SHP77 (cell line): ENCODE measurements around the gene OSBPL9.

Experiments used
- DNase-seq, 2 experiments: peaks; one replicate each; lab custom pipeline; 2025; lab: John Stamatoyannopoulos, UW

OSBPL9 gene

DNA sequence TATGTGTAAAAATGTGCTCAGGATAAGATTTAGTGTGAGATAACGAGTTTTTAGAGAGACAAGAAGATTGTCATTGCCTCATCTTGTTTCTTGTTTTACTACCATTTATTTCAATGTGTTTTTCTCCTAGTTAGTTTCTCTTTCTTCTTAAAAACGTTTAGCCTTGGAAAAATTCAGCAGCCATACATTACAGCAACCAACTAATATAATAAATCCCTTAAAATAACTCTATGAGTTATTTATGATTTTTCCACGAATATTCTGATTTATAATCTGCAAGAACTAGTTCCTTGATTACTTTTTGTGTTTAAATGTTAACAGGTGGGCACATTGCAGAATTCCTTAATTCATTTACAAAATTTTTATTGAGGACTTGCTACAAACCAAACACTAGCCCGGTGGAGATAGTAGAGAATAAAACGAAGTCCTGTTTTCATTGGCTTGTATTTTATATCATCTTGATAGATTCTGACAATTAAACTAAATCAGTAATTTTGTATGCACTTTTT is 118.9 kb downstream of the OSBPL9 start:
- DNase-seq = no peak

DNA sequence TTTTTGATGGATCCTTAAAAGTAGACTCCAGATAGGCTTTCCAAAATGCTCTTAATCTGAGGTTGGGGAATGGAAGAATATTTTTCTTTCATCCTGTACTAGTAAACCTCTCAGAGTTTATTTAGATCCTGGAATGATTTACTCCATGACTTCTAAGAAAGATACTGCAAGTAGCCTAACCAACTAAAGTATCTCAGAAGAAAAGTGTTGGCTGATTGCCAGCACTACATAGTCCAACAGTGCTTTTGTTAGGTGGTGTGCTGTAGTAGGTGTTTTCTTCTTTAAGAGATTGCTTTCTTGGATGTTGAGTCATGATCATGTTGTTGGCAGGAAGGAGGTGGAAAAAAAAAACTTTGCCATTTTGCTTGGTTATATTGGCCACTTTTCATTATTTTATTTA is 119.8 kb downstream of the OSBPL9 start:
- DNase-seq = no peak

DNA sequence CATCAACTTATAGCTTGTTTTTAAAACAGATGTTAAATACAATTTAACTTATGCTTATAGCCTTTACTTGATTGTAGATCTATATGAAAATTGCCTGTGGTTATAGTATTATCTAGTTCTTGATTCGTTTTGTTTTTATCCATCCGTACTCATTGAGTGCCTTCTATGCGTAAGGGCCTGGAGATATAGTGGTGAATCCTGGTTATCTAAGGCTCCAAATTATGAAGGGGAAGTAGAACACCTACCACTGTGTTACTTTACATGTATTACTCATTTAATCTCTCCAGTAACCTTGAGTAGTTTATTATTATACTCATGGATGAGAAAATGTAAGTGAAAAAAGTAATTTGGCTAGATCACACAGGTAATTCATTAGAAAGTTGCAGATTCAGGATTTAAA is 121.8 kb downstream of the OSBPL9 start:
- no peak for DNase-seq

DNA sequence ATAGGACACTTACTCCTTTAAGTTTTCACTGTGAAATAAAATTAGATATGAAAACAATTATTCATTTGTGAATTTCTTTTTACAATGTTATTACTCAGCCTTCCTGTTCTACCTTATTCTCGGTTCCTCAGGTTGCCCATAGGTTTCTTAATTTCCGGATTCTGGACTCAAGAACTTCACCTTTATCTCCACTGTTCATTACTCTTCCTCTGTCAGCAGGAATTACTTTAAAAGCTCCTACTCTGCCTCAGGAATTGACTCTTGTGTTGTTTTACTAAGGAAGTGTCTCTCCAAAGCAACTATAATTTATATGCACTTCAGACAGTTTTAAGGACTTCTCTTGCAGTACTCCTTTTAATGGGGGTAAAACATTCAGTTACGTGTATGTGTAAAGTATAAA is 123.8 kb downstream of the OSBPL9 start:
- DNase-seq = no peak

DNA sequence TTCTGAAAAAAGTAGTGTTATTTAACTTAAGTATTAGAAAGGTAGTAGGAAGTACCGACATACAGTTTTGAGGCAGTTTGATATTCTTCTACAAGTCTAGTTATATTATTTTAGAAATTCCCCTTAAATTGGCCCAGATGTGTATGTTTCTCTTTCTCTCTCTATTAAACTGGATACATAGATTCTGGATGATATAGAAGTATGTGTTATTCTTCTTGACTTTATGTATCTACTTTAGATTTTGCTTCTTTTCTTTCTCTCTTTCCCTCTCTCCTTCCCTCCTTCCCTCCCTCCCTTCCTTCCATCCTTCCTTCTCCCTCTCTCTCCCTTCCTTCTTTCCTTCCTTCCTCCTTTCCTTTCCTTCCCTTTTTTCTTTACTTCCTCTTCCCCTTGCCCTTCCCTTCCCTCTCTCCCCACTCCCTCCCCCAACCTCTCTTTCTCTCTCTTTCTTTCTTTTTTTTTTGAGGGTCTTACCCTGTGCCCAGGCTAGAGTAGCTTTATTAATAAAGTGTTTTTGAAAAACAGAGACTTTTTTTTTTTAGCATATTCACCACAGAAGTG is 124.3 kb downstream of the OSBPL9 start:
- DNase-seq = no peak

DNA sequence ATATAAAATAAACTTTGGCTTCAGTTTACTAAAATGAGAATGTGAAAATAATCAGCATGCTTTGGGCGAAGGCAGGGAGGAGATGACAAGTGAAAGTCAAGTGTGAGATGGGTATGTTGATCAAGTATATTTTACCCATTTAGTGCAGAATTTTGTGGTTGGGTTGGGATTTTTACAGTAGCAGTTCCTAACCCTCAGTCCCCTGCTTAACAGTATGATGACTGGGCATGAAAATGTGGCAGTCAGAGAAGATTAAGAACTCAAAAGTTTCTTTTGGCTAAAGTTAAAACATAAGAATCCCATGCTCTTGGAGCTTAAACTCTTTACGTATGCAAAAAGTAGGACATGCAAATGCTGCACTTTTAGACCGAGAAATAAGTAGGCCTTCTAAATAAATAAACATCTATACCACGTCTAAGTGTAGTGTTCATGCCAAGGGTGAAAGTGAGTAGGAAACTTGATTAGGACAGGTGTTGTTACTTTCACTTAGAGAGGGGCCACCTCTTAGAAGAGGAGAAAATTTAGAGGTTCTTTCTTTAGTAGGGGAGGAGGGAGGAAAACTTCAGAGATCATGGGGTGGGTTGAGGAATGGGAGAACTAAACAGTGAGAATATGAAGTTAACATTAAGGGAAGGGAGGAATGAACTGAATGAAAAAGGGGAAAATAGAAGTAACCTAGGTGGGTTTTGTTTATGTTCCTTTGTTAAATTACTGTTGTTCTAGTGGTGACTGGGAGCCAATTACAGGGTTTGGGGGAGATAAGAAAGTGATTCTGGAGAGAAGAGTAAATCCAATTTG is 127.8 kb downstream of the OSBPL9 start:
- no peak for DNase-seq

DNA sequence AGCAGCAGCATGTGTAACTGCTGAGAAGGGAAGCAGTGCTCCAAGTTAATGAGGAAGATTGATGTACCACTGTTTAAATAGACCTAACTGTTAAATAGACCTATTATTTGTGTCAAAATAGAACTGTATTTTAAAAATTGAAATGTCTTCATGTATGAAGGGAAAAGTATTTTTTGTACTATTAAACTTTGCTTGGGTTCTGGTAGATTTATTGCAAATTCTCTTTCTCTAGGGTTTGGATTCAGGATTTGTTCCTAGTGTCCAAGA is 128.3 kb downstream of the OSBPL9 start:
- DNase-seq = no peak

DNA sequence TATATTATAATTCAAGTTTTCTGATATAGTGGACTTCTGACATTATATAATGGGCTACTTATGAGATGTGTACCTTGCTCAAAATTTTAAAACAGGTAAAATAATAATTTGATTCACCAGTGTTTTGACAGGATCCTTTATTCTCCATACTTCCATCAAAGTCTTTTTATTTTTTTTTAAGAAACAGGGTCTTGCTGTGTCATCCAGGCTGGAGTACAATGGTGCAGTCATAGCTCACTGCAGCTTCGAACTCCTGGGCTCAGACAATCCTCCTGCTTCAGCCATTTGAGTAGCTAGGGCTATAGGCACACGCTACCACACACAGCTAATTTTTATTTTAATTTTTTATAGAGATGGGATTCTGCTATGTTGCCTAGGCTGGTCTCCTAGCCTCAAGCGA is 132.3 kb downstream of the OSBPL9 start:
- DNase-seq = no peak

DNA sequence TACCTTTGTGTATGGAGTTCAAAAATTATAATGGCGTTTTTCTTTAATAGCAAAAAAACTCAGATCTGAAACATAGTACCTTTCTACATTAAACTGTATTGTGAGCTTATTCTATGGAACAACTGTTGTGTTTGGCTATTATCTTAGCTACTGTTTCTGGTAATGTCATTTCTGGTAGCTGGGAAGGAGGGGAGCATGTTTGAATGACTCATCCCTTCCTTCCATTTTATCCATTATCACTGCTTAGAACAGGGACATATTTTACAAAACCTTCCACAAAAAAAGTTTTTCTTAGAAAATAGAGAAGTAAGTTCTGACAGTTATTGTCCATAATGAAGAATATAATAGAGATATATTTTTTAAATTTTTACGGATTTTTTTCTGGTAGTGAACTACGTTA is 133.3 kb downstream of the OSBPL9 start:
- DNase-seq = no peak

DNA sequence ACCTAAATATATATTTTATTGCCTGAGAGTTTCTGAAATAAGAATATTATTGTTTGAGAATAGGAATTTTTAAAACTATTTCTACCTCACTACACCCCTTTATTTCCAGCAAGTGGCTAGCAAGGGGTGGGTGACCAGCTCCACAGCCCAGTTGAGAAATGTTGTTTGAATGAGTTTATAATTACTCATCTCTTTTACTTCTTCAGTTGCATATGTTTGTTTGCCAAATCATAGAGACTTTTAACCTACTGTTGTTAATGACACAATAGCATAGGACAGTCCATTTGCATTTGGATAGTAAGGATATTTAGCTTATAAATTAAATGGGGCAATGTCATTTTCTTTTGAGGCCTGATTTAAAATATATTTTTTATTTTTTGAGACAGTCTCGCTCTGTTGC is 133.8 kb downstream of the OSBPL9 start:
- no peak for DNase-seq

DNA sequence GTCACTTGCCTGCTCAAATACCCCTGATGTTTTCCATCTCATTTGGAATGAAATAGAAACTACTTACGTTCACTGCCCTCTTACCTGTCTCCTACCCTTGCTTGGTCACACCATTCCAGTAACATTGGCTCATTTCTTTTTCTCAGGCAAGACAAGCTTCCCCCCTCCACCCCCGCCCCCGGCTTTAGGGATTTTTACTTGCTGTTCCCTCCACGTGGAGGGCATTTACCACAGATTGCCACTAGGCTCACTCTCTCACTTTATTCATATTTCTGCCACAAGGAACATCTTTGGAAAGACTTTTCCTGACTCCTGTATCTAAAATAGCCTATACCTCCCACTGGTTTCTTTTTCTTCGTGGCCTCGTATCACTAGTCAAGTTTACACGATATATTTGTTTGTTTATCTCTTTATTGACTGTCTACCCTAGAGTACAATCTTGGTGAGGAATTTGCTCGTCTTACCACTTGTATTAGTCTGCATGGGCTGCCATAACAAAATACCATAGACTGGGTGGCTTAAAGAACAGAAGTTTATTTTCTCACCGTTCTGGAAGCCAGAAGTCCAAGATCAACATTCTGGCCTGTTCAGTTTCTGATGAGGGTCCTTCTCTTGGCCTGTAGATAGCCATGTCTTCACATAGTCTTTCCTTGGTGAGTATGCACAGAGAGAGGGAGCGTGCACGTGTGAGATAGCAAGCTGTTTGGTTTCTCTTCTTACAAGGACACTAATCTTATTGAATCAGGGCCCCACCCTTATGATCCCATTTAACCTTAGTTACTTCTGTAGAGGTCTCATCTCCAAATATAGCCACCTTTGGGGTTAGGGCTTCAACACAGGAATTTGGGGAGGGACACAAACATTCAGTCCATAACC is 135.4 kb downstream of the OSBPL9 start:
- DNase-seq = no peak

DNA sequence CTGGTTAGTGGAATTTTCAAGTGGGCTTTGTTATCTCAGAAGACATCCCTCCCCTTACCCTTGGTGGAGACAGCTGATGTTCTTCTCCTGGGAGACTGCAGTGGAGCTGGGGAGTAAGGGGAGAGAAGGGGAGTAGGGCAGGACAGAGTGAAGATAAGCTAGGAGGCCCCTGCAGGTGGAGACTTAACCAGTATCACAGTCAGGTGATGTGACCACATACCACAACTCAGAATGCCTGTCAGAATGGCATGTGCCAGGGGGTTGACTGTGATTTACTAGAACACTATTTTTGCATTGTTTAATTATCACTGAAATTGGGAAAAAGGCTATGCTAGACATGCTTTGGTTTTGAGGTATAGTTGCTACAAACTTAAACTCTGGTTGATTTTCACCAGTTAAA is 137.1 kb downstream of the OSBPL9 start:
- no peak for DNase-seq

DNA sequence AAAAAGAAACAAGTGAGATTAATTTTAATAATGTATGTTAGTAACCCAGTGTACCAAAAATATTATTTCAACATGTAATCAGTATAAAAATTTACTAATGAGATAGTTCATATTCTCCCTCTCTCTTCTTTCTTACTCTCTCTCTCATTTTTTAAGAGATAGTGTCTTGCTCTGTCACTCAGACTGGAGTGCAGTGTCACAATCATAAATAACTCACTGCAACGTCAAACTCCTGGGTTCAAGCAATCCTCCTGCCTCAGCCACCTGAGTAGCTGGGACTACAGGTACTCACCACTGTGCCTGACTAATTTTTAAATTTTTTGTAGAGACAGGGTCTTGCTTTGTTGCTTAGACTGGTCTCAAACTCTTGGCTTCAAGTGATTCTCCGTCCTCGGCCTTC is 137.8 kb downstream of the OSBPL9 start:
- no peak for DNase-seq

DNA sequence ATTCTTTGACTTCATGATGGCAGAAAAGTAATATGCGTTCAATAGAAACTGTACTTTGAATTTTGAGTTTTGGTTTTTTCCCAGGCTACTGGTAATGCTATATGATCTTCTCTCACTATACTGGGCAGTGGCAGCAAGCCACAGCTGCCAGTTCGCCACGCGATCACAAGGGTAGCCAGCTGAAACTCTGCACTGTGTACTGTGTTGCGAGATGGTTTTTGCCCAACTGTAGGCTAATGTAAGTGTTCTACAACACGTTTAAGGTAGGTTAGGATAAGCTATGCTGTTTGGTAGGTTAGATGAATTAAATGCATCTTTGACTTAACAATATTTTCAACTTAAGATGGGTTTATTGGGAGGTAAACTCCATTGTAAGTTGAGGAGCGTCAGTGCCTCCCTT is 138.5 kb downstream of the OSBPL9 start:
- no peak for DNase-seq

DNA sequence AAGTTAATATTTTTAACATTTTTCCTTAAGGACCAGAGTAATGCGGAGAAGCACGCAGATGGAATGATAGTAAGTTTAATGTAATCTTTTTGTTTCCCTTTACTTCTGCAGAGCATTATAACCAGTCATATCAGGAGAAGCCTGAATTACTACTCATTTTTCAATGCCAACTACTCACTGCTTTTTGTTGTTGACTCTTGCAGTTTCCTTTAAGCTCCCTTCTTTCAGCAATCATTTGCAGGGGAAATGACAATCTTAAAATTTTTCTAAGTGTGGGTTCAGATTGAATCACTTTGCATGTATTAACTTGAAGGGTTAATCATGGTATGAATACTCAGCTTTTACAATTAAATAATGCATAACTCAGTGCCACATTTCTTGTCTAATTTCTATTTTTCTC is 139.4 kb downstream of the OSBPL9 start:
- no peak for DNase-seq

DNA sequence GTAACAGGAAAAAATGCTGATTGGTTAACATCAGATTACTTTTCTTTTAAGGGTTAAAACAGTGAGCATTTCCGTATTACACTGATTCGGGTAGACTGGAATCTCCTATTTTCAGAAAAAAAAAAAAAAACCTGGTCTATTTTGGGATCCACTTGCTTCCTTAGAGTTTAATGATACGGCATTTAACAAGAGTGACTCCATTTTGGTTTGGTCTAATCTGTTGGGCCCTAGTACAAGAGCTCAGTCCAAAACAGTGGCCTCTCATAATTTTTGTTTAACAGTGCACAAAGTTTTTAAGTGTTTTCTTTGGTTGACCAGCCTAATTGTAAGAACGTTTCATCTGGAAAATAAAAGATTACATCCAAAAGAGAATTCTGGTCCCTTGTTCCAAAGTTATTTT is 141.4 kb downstream of the OSBPL9 start:
- DNase-seq = no peak

DNA sequence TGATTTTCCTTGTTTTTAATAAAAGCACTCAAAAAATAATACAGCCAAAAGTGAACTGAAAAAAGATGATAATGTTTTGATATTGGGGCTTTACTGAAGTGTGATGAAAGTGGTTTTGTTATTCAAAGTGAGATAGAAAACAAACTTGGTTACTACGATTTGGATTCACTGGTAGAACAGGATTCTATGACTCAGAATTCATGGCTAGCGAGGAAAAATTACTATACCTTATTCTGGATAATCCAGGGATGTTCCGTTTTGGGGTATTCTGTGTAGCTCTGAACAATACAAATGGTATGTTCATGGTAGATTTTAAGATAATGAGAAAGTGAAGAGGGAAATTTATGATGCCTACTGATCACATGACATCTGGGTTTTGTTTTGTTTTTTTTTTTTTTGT is 144.0 kb downstream of the OSBPL9 start:
- no peak for DNase-seq

DNA sequence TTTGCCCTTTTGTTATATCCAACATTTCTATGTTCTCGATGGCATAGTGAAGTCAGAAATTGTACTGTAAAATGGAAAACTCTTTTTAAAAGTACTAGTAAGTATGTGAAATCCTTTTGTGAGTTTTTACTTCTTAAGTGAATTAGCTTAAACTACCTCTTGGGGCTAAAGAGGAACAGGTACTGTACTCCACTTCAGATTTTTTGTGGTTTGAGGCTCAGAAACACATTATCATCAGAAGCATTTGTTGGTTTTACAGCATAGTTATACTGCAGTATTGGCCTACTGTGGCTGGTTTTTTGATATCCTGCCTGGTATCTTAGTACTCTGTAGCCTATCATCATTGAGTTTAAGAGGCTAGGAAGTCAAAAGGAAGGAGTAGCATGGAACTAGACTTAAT is 144.5 kb downstream of the OSBPL9 start:
- no peak for DNase-seq

DNA sequence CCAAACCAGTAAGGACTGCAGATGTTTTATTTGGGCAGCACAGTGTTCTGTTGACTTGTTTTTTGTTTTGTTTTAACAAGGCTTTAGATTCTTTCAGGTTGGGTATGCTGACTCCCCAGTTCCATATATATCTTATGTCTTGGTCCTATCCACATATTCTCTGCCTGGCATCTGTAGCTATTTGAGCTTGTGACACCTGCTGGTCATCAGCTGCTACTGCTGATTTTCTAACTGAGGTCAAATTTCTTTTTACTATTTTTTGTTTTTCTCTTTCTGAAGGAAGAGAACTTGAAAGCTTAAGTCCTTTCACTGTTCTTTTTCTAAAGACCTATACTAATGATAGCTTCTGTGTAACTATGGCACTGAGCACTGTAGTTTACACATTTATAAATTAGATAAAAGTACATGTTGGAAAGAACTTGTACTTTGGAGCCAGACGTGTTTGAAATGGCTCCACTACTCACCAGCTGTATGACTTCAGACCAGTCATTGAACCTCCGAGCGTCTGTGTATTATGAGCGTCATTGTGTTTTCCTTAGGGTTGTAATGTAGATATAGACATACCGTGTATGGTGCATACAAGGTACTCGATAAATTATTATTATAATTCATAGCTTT is 152.2 kb downstream of the OSBPL9 start:
- peak; percentile 45 to 48 for DNase-seq

DNA sequence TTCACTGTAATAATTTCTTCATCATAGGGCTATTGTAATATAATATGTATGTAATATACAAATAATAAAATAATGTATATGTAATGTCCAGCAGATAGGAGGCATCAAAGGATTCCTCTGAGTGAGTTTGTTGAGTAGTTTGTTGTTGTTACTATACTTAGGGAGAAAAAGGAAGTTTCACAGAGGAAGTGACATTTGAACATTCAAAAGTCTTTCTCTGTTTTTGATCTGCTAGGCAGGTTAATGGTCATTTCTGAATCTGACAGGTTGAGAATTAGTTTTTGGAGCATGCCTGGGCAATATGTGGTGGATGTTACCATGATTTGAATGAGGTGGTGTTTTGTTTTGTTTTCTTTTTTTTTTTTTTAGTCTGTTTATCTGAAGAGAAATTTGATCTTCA is 159.5 kb downstream of the OSBPL9 start:
- no peak for DNase-seq

DNA sequence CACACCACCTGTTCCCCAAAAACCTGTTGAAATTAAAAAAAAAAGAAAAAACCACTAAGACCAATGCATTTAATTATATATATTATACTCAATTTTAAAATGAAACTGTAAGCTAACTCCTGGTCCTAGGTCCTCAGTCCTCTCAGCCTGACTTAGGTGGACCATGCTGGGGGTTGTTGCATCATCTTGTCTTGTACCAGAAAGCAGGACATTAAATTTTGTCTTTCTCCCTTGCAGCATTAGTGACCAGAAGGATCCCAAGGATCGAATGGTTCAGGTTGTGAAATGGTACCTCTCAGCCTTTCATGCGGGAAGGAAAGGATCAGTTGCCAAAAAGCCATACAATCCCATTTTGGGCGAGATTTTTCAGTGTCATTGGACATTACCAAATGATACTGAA is 164.0 kb downstream of the OSBPL9 start:
- no peak for DNase-seq

DNA sequence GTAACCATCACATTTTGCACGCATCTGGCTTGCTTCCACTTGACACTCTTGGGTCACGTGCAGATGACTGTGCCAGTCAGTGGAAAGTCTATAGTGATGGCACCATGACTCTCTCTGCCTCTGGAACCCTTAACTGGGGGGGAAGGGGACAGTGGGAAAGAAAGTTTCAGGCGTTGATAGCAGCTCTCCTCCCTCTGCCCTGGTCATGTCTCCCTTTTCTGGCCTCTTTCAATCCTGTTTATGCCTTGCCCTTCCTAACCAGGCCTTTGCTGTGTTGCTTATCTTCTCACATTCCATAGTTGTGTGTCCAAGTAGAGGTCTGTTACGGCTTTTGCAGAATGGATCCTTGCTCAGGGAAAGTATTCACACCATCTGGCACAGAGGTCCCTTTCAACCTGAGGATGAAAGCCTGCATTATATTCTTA is 168.1 kb downstream of the OSBPL9 start:
- no peak for DNase-seq

DNA sequence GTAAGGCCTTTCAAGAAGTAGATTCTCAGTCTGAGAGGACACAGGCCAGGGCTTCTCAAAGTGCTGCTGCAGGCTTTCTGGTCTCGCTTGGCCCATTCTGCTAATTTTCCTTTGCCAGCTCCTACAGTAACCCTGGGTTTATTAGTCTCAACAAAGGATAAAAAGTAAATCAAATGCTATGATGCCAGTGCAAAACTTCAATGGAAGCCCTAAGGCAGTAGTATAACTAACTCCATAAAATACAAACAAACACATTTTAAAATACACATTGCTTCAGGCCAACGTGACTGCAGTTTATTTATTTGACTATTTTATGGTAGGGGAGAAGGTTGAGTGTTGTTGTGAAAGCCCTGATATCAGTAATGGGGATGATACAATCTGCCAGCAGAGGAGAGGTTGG is 172.0 kb downstream of the OSBPL9 start:
- DNase-seq = no peak
